ENCODE data around the gene ARHGEF40.
A peak's percentile ranks its signal among the peaks of the same experiment; 100 is the strongest.

Gene ARHGEF40

GRCh38 chr14:21059842-21060613 lies 10.1 kb upstream of the ARHGEF40 start:
- H3K4me3 ChIP-seq (ENCODE audit: low read depth, low read length) = no peak overlapping the region

GRCh38 chr14:21060614-21061346 lies 9.3 kb upstream of the ARHGEF40 start:
- H3K27ac ChIP-seq = no peak overlapping the region
- no peaks in the 10 kb centered on the region for H3K36me3 ChIP-seq (replicated peaks)
- no peaks in the 10 kb centered on the region for H3K27me3 ChIP-seq (replicated peaks)
- no peak overlapping the region for H3K4me3 ChIP-seq (ENCODE audit: low read depth, low read length)
- in situ Hi-C loops (cut with HindIII; ENCODE audit: low pct_ligation_motif_present, low sequenced_read_pairs) = no loop called here
- no peak for DNase-seq
- no peak for TF ChIP-seq CTCF (IDR thresholded peaks at IDR 0.05; ENCODE audit: low read depth, low read length, missing control alignments)

More at GRCh38 chr14:21059842-21060613, 10.1 kb upstream of the ARHGEF40 start:
- Histone ChIP-seq H3K36me3 (replicated peaks) (no peaks in the 10 kb centered on the region), H3K27me3 (replicated peaks) (no peaks in the 10 kb centered on the region), H3K27ac (no peak overlapping the region)
- DNase-seq = no peak
- no peak for TF ChIP-seq CTCF (IDR thresholded peaks at IDR 0.05; ENCODE audit: low read depth, low read length, missing control alignments)
- in situ Hi-C loops (cut with HindIII; ENCODE audit: low pct_ligation_motif_present, low sequenced_read_pairs) = no loop called here

GRCh38 chr14:21061347-21061668 lies 8.8 kb upstream of the ARHGEF40 start:
- no peak for TF ChIP-seq CTCF (IDR thresholded peaks at IDR 0.05; ENCODE audit: low read depth, low read length, missing control alignments)
- no peak for DNase-seq
- no peaks in the 10 kb centered on the region for H3K36me3 ChIP-seq (replicated peaks)
- no peak overlapping the region for H3K27ac ChIP-seq
- H3K27me3 ChIP-seq (replicated peaks) = no peaks in the 10 kb centered on the region
- no peak overlapping the region for H3K4me3 ChIP-seq (ENCODE audit: low read depth, low read length)
- in situ Hi-C loops (cut with HindIII; ENCODE audit: low pct_ligation_motif_present, low sequenced_read_pairs) = no loop called here

GRCh38 chr14:21063479-21063878 lies 6.6 kb upstream of the ARHGEF40 start:
- no peak for TF ChIP-seq CTCF (IDR thresholded peaks at IDR 0.05; ENCODE audit: low read depth, low read length, missing control alignments)
- in situ Hi-C loops (cut with HindIII; ENCODE audit: low pct_ligation_motif_present, low sequenced_read_pairs) = no loop called here

GRCh38 chr14:21066882-21067502 lies 3.1 kb upstream of the ARHGEF40 start:
- in situ Hi-C loops (cut with HindIII; ENCODE audit: low pct_ligation_motif_present, low sequenced_read_pairs) = no loop called here
- no peak overlapping the region for H3K4me3 ChIP-seq (ENCODE audit: low read depth, low read length)
- no peaks in the 10 kb centered on the region for H3K27me3 ChIP-seq (replicated peaks)
- TF ChIP-seq CTCF (IDR thresholded peaks at IDR 0.05; ENCODE audit: low read depth, low read length, missing control alignments) = peak; percentile 54
- H3K27ac ChIP-seq = no peak overlapping the region
- H3K36me3 ChIP-seq (replicated peaks) = no peaks in the 10 kb centered on the region
- DNase-seq = no peak

More at GRCh38 chr14:21063479-21063878, 6.6 kb upstream of the ARHGEF40 start:
- no peak overlapping the region for H3K27ac ChIP-seq
- no peaks in the 10 kb centered on the region for H3K27me3 ChIP-seq (replicated peaks)
- no peak overlapping the region for H3K4me3 ChIP-seq (ENCODE audit: low read depth, low read length)
- no peaks in the 10 kb centered on the region for H3K36me3 ChIP-seq (replicated peaks)
- peak; percentile 84 for DNase-seq

Measured in brain microvascular endothelial cell (primary cell).